K562 (cell line): ENCODE data around the gene PNPLA2. TPM values are rescaled to one million over a fixed set of nuclear protein-coding genes. Genes with fewer than 3 reads are reported as not detected.

Source experiments
- AFF4 ChIP-seq: sonication (generic); formaldehyde crosslinking; IDR thresholded peaks from 2 replicates; pipeline ENCODE4 v1.8.0; 2023; ENCODE audit warnings: mild to moderate bottlenecking, missing genetic modification reagents
- ARNT ChIP-seq, 2 experiments: fragments of 450-650 bp; IDR thresholded peaks; 2 replicates each; pipeline ENCODE4 v1.6.1; 2016; ENCODE audit warnings: mild to moderate bottlenecking in 1 of 2
- ASH1L ChIP-seq: fragments of 450-650 bp; IDR thresholded peaks from 2 replicates; pipeline ENCODE4 v1.6.1; 2018; ENCODE audit warnings: borderline replicate concordance, mild to moderate bottlenecking, low read depth; ENCODE audit not compliant: partially characterized antibody
- CBX5 ChIP-seq: IDR thresholded peaks from 2 replicates; pipeline ENCODE4 v1.6.1; 2014; ENCODE audit warnings: low read depth, borderline replicate concordance
- CLOCK ChIP-seq: fragments of 250-450 bp; sonication (Bioruptor Pico); IDR thresholded peaks from 2 replicates; pipeline ENCODE4 v1.4.0; 2020; ENCODE audit warnings: mild to moderate bottlenecking, moderate library complexity, borderline replicate concordance
- MYBL2 ChIP-seq, 2 experiments: fragments of 450-650 bp in 1 of 2; sonication (generic) in 1 of 2; formaldehyde crosslinking in 1 of 2; IDR thresholded peaks; 2 replicates each; pipeline versions ENCODE4 v1.6.1 to v1.8.1; 2017 to 2022; ENCODE audit warnings: borderline replicate concordance in 1 of 2, inconsistent platforms in 1 of 2, low read depth in 1 of 2, mild to moderate bottlenecking in 1 of 2, missing genetic modification reagents in 1 of 2, moderate library complexity in 1 of 2
- NCOA6 ChIP-seq: fragments of 450-650 bp; IDR thresholded peaks from 2 replicates; pipeline ENCODE4 v1.6.1; 2017; ENCODE audit warnings: mild to moderate bottlenecking
- NUFIP1 ChIP-seq: fragments of 450-650 bp; IDR thresholded peaks from 2 replicates; pipeline ENCODE4 v1.6.1; 2018; ENCODE audit not compliant: partially characterized antibody
- SMAD2 ChIP-seq: fragments of 150-350 bp; IDR thresholded peaks from 2 replicates; pipeline ENCODE4 v1.6.1; 2014; ENCODE audit warnings: low read depth, mild to moderate bottlenecking, low read length
- ZNF24 ChIP-seq: fragments of 450-650 bp; IDR thresholded peaks from 2 replicates; pipeline ENCODE4 v1.6.1; 2016
- ZNF318 ChIP-seq, 2 experiments: fragments of 450-650 bp; IDR thresholded peaks; 2 replicates each; pipeline ENCODE4 v1.6.1; 2016; ENCODE audit warnings: mild to moderate bottlenecking in 2 of 2, borderline replicate concordance in 1 of 2, low read depth in 1 of 2, moderate library complexity in 1 of 2
- ZNF830 ChIP-seq: fragments of 250-450 bp; sonication (Bioruptor Pico); IDR thresholded peaks from 2 replicates; pipeline ENCODE4 v1.5.0; 2021; ENCODE audit warnings: mild to moderate bottlenecking
- polyA plus RNA-seq, 8 experiments: library from polyadenylated mRNA; depleted of rRNA in 4 of 8; stranded (reverse) in 5 of 8; unstranded in 3 of 8; fragments of >200 nt; fragmentation: Nextera tagmentation in 2 of 8; fragmentation: Illumina TruSeq in 1 of 8; extraction: Ambion mirVana in 2 of 8; extraction: Trizol in 1 of 8; gene quantifications; 2 replicates each; pipeline versions ENCODE4 v1.2.1 to v1.2.3, GENCODE V29; 2011 to 2014; ENCODE audit warnings: inconsistent platforms in 1 of 8, missing spikeins in 1 of 8
- total RNA-seq, 7 experiments: library from RNA; depleted of rRNA in 6 of 7; stranded (reverse); fragments of >200 nt in 6 of 7; fragmentation: Illumina TruSeq in 2 of 7; extraction: Trizol in 2 of 7; gene quantifications; 2 replicates each; pipeline versions ENCODE4 v1.2.1 to v1.2.3, GENCODE V29; 2011 to 2021; ENCODE audit warnings: low replicate concordance in 1 of 7

PNPLA2 gene
- total and polyA plus RNA-seq, 9 of the 15 experiments (the other 6 are each of a cell fraction or from before 2014, with no cell fraction given) = 0.39 to 87.1 (median 8.4) TPM

GRCh38 chr11:842370-843002 lies 23.8 kb downstream of the PNPLA2 start, which contains the start of the genes POLR2L and TSPAN4 (continued):
- no peak for TF ChIP-seq ARNT (IDR thresholded peaks at IDR 0.05)
- no peak for TF ChIP-seq SMAD2
- TF ChIP-seq ZNF830 = no peak
- TF ChIP-seq AFF4 (CRISPR knock-in tag) = no peak
- TF ChIP-seq ZNF24 = no peak
- TF ChIP-seq CLOCK (CRISPR knock-in tag) = no peak
- TF ChIP-seq NCOA6 = no peak
- TF ChIP-seq ASH1L = no peak
- no peak for TF ChIP-seq ZNF318 (IDR thresholded peaks at IDR 0.05; ENCODE audit: borderline replicate concordance in 1 of 2, low read depth in 1 of 2)
- TF ChIP-seq CBX5 = no peak
- TF ChIP-seq NUFIP1 = no peak
- TF ChIP-seq MYBL2 (IDR thresholded peaks at IDR 0.05; ENCODE audit: low read depth) = no peak
- TF ChIP-seq MYBL2 (CRISPR knock-in tag; IDR thresholded peaks at IDR 0.05; ENCODE audit: borderline replicate concordance) = no peak
